Parathyroid adenoma (tissue), 2 donors: ENCODE data around the gene KRTAP2-3.

ENCODE experiments used
- H2AFZ ChIP-seq: fragments of 300-600 bp; sonication (generic); one replicate; pipeline ENCODE4 v1.7.0; 2017; ENCODE audit warnings: antibody characterized with exemption, mild to moderate bottlenecking
- H3K27ac ChIP-seq: fragments of 300-600 bp; sonication (generic); one replicate; pipeline ENCODE4 v1.7.0; 2017
- H3K27me3 ChIP-seq: fragments of 300-600 bp; sonication (generic); one replicate; pipeline ENCODE4 v1.7.0; 2017; ENCODE audit warnings: low read length; ENCODE audit not compliant: control insufficient read depth, insufficient read depth
- H3K36me3 ChIP-seq: fragments of 300-600 bp; sonication (generic); one replicate; pipeline ENCODE4 v1.7.0; 2017; ENCODE audit warnings: low read length; ENCODE audit not compliant: control insufficient read depth, insufficient read depth
- H3K4me1 ChIP-seq: fragments of 300-600 bp; sonication (generic); one replicate; pipeline ENCODE4 v1.7.0; 2017; ENCODE audit warnings: control low read depth
- H3K4me2 ChIP-seq: fragments of 300-600 bp; sonication (generic); one replicate; pipeline ENCODE4 v1.7.0; 2017; ENCODE audit warnings: low read length
- H3K4me3 ChIP-seq: fragments of 300-600 bp; sonication (generic); one replicate; pipeline ENCODE4 v1.7.0; 2017; ENCODE audit warnings: low read depth, low read length
- H3K79me2 ChIP-seq: fragments of 300-600 bp; sonication (generic); one replicate; pipeline ENCODE4 v1.7.0; 2017; ENCODE audit warnings: control low read depth
- H3K9ac ChIP-seq: fragments of 300-600 bp; sonication (generic); one replicate; pipeline ENCODE4 v1.7.0; 2017; ENCODE audit warnings: mild to moderate bottlenecking
- H3K9me3 ChIP-seq: fragments of 300-600 bp; sonication (generic); one replicate; pipeline ENCODE4 v1.7.0; 2017; ENCODE audit warnings: low read length; ENCODE audit not compliant: control insufficient read depth
- TF ChIP-seq, protein P1 (sequence below): fragments of 300-600 bp; sonication (generic); IDR thresholded peaks from one replicate; pipeline ENCODE4 v1.7.0; 2017; ENCODE audit warnings: antibody characterized with exemption, mild to moderate bottlenecking
- donor health status: primary hyperparathyroidism.

The KRTAP2-3 gene

DNA sequence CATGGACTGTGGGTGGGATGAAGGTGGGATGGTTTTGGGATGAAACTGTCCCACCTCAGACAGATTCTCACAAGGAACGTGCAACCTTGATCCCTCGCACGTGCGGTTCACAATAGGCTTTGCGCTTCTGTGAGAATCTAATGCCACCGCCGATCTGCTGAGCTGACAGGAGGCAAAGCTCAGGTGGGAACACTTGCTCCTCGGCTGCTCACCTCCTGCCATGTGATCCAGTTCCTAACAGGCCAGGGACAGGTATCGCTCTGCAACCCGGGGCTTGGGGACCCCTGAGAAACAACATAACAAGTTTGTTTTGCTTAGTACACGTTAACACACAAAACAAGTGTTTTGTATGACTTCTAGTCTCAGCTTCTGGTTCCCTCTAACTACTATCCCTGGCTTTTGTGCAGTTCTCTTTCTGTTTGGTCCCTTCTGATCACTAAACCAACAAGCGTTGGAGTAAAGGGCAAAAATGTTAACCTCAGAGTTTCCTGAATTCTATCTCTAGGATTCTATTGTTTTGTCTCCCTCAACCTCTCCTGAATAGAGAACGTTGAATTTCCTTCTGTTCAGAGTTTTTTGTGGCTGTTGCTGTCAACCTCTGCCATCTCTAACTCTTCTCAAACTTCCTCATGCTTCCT is 43.2 kb downstream of the KRTAP2-3 start:
- Histone ChIP-seq H3K79me2 (no peaks in the 10 kb centered on the region), H3K36me3 (no peaks in the 10 kb centered on the region), H3K27ac (no peak overlapping the region), H3K4me2 (no peak overlapping the region), H3K4me1 (no peaks in the 10 kb centered on the region), H3K4me3 (no peak overlapping the region), H3K27me3 (no peaks in the 10 kb centered on the region), H3K9ac (no peak overlapping the region), H3K9me3 (no peaks in the 10 kb centered on the region), H2AFZ (no peak overlapping the region)
- TF ChIP-seq, protein P1, sequence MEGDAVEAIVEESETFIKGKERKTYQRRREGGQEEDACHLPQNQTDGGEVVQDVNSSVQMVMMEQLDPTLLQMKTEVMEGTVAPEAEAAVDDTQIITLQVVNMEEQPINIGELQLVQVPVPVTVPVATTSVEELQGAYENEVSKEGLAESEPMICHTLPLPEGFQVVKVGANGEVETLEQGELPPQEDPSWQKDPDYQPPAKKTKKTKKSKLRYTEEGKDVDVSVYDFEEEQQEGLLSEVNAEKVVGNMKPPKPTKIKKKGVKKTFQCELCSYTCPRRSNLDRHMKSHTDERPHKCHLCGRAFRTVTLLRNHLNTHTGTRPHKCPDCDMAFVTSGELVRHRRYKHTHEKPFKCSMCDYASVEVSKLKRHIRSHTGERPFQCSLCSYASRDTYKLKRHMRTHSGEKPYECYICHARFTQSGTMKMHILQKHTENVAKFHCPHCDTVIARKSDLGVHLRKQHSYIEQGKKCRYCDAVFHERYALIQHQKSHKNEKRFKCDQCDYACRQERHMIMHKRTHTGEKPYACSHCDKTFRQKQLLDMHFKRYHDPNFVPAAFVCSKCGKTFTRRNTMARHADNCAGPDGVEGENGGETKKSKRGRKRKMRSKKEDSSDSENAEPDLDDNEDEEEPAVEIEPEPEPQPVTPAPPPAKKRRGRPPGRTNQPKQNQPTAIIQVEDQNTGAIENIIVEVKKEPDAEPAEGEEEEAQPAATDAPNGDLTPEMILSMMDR, result no peak

DNA sequence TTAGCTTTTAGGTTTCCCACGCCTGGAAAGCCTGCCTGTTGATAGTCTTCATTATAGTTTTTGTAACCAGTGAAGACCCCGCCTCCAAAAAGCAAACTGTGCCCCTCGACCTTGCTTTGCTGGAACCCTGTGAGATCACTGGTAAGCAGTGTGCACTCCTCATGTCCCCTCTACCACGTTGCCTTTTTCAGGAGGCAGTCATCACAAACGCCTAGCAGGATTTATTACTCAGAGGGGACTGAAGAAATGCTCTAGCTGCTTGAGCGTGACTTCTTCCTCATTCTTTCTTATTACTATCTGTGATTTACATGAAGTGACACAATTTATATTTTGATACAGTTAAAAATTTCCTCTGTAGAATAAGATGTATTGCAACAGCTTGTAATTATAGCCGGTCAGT is 44.5 kb downstream of the KRTAP2-3 start:
- Histone ChIP-seq H3K36me3 (no peaks in the 10 kb centered on the region), H3K79me2 (no peaks in the 10 kb centered on the region), H3K4me1 (no peaks in the 10 kb centered on the region), H3K27ac (no peak overlapping the region), H3K4me2 (no peak overlapping the region), H3K27me3 (no peaks in the 10 kb centered on the region), H3K9me3 (no peaks in the 10 kb centered on the region), H2AFZ (no peak overlapping the region), H3K9ac (no peak overlapping the region), H3K4me3 (no peak overlapping the region)
- TF ChIP-seq, protein P1, result no peak

DNA sequence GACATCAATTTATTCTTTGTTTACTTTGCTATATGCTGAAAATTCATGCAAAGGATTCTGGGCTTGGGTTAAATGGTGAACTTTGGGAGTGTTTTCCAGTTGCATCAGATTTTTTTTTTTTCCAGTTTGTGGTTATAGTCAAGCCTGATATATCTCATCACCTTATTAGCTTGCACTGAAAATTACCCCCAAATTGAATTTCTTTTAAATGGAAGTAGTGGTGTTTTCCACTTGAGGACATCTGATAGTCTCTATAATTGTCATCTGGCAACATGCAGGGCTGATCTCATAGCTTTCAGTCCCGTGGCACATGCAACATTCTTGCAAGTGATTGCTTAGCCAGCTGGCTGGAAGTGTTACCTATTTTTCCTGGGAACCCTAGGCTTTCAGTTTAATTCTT is 46.3 kb downstream of the KRTAP2-3 start:
- Histone ChIP-seq H3K4me1 (no peaks in the 10 kb centered on the region), H2AFZ (no peak overlapping the region), H3K36me3 (no peaks in the 10 kb centered on the region), H3K9me3 (no peaks in the 10 kb centered on the region), H3K9ac (no peak overlapping the region), H3K4me3 (no peak overlapping the region), H3K4me2 (no peak overlapping the region), H3K27me3 (no peaks in the 10 kb centered on the region), H3K79me2 (no peaks in the 10 kb centered on the region), H3K27ac (no peak overlapping the region)
- TF ChIP-seq, protein P1, result no peak

DNA sequence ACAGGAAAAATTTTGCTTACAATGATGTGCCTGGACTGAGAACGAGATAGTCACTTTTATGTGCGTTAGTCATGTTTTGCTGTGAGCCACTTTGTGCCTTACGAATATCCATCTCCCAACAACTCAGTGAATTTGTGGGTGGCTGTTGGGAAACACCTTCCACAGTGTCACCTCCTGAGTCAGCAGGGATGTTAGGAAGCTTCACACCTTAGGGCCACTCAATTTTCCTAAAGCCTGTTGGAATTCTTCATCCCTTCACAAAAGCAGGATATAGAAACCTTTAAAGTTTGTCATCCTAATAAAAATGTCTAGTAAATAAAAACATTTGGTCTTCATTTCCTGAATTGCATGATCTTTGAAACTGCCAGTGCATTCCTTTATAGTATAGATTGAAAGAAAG is 46.7 kb downstream of the KRTAP2-3 start:
- Histone ChIP-seq H3K27ac (no peak overlapping the region), H3K9me3 (no peaks in the 10 kb centered on the region), H3K4me1 (no peaks in the 10 kb centered on the region), H3K79me2 (no peaks in the 10 kb centered on the region), H3K27me3 (no peaks in the 10 kb centered on the region), H2AFZ (no peak overlapping the region), H3K4me2 (no peak overlapping the region), H3K9ac (no peak overlapping the region), H3K36me3 (no peaks in the 10 kb centered on the region), H3K4me3 (no peak overlapping the region)
- TF ChIP-seq, protein P1, result no peak
